Stomach smooth muscle (tissue), 2 donors: ENCODE measurements around the gene BCL2L15.
A peak's percentile ranks its signal among the peaks of the same experiment; 100 is the strongest.

Experiments used
- H3K27ac ChIP-seq: one replicate; pipeline ENCODE4 v1.7.0; 2013; ENCODE audit warnings: mild to moderate bottlenecking, low read length, inconsistent platforms
- H3K27me3 ChIP-seq, 2 donors: one replicate each; pipeline ENCODE4 v1.7.0; 2013; ENCODE audit warnings: low read length in 2 of 2; ENCODE audit not compliant: insufficient read depth in 2 of 2, control insufficient read depth in 1 of 2
- H3K36me3 ChIP-seq, 2 donors: one replicate each; pipeline ENCODE4 v1.7.0; 2013; ENCODE audit warnings: low read length in 2 of 2; ENCODE audit not compliant: control insufficient read depth in 2 of 2, insufficient read depth in 2 of 2
- H3K4me1 ChIP-seq: one replicate; pipeline ENCODE4 v1.7.0; 2013; ENCODE audit warnings: low read length; ENCODE audit not compliant: control insufficient read depth, insufficient read depth
- H3K4me3 ChIP-seq, 2 donors: one replicate each; pipeline ENCODE4 v1.7.0; 2013; ENCODE audit warnings: low read length in 2 of 2
- H3K9ac ChIP-seq, 2 donors: one replicate each; pipeline ENCODE4 v1.7.0; 2013; ENCODE audit warnings: low read length in 2 of 2, mild to moderate bottlenecking in 1 of 2
- H3K9me3 ChIP-seq, 2 donors: one replicate each; pipeline ENCODE4 v1.7.0; 2013; ENCODE audit warnings: low read length in 2 of 2; ENCODE audit not compliant: control insufficient read depth in 2 of 2
- donor health status: healthy.
- donor health status: Pancreatic carcinoma.

BCL2L15 gene

GRCh38 chr1:113904674-113905434 lies 17.5 kb upstream of the BCL2L15 start, which contains the start of the genes AP4B1 and DCLRE1B:
TSS of gene AP4B1 (minus strand) at chr1:113904799. CDS start at chr1:113904717, 82 bp downstream.
TSS of gene DCLRE1B (plus strand) at chr1:113905326. CDS start at chr1:113905587, 261 bp downstream.
- H3K36me3 ChIP-seq: peaks cover 5 to 19% of the 10 kb centered on the region in 2 donors
- no peaks in the 10 kb centered on the region for H3K9me3 ChIP-seq
- H3K4me1 ChIP-seq: peaks cover 9% of the 10 kb centered on the region
- peak within 1 kb of the TSS; percentile 99 for H3K4me3 ChIP-seq
- peak within 1 kb of the TSS; percentile 91 for H3K27ac ChIP-seq
- peak within 1 kb of the TSS; percentile 78 to 97 for H3K9ac ChIP-seq
- no peaks in the 10 kb centered on the region for H3K27me3 ChIP-seq

GRCh38 chr1:113904293-113904673 lies 16.9 kb upstream of the BCL2L15 start:
- Histone ChIP-seq H3K4me1 (peaks cover 9% of the 10 kb centered on the region), H3K9ac (peak overlapping the region; percentile 78 to 97), H3K9me3 (no peaks in the 10 kb centered on the region)

GRCh38 chr1:113903501-113904292 lies 16.3 kb upstream of the BCL2L15 start:
- peak overlapping the region; percentile 99 for H3K4me3 ChIP-seq
- H3K9ac ChIP-seq: peak overlapping the region; percentile 78 to 97
- H3K36me3 ChIP-seq: peaks cover 8 to 21% of the 10 kb centered on the region in 2 donors
- no peaks in the 10 kb centered on the region for H3K9me3 ChIP-seq
- peaks cover 9% of the 10 kb centered on the region for H3K4me1 ChIP-seq
- no peaks in the 10 kb centered on the region for H3K27me3 ChIP-seq
- peak overlapping the region; percentile 91 for H3K27ac ChIP-seq

More at GRCh38 chr1:113904293-113904673, 16.9 kb upstream of the BCL2L15 start:
- peak overlapping the region; percentile 91 for H3K27ac ChIP-seq
- H3K4me3 ChIP-seq: peak overlapping the region; percentile 99
- no peaks in the 10 kb centered on the region for H3K27me3 ChIP-seq
- H3K36me3 ChIP-seq: peaks cover 10 to 22% of the 10 kb centered on the region in 2 donors

- no peaks in the 10 kb centered on the region for H3K9me3 ChIP-seq
- H3K9ac ChIP-seq: no peak overlapping the region
- no peaks in the 10 kb centered on the region for H3K27me3 ChIP-seq
- H3K4me3 ChIP-seq: no peak overlapping the region
- H3K36me3 ChIP-seq: peaks cover 12 to 22% of the 10 kb centered on the region in 2 donors
- H3K4me1 ChIP-seq: peaks cover 9% of the 10 kb centered on the region
- no peak overlapping the region for H3K27ac ChIP-seq
Observed at GRCh38 chr1:113901191-113901590, 13.8 kb upstream of the BCL2L15 start.

- Histone ChIP-seq H3K27ac (no peak overlapping the region), H3K36me3 (peaks cover 12 to 29% of the 10 kb centered on the region in 2 donors), H3K27me3 (no peaks in the 10 kb centered on the region)
Observed at GRCh38 chr1:113899111-113899510, 11.7 kb upstream of the BCL2L15 start.

GRCh38 chr1:113898241-113898814 lies 10.9 kb upstream of the BCL2L15 start:
- no peaks in the 10 kb centered on the region for H3K4me1 ChIP-seq
- H3K27ac ChIP-seq: no peak overlapping the region
- no peaks in the 10 kb centered on the region for H3K27me3 ChIP-seq
- no peak overlapping the region for H3K4me3 ChIP-seq
- peaks cover 12 to 31% of the 10 kb centered on the region in 2 donors for H3K36me3 ChIP-seq
- H3K9ac ChIP-seq: no peak overlapping the region
- no peaks in the 10 kb centered on the region for H3K9me3 ChIP-seq

More at GRCh38 chr1:113899111-113899510, 11.7 kb upstream of the BCL2L15 start:
- Histone ChIP-seq H3K9me3 (no peaks in the 10 kb centered on the region), H3K4me3 (no peak overlapping the region), H3K9ac (no peak overlapping the region), H3K4me1 (peaks cover 2% of the 10 kb centered on the region)

- peaks cover 12 to 28% of the 10 kb centered on the region in 2 donors for H3K36me3 ChIP-seq
- H3K9me3 ChIP-seq: no peaks in the 10 kb centered on the region
- no peak overlapping the region for H3K9ac ChIP-seq
- no peak overlapping the region for H3K4me3 ChIP-seq
- no peaks in the 10 kb centered on the region for H3K27me3 ChIP-seq
- H3K27ac ChIP-seq: no peak overlapping the region
- no peaks in the 10 kb centered on the region for H3K4me1 ChIP-seq
Observed at GRCh38 chr1:113895961-113896360, 8.6 kb upstream of the BCL2L15 start.

GRCh38 chr1:113895098-113895497 lies 7.7 kb upstream of the BCL2L15 start:
- no peak overlapping the region for H3K4me3 ChIP-seq
- H3K4me1 ChIP-seq: no peaks in the 10 kb centered on the region
- H3K36me3 ChIP-seq: peaks cover 12 to 26% of the 10 kb centered on the region in 2 donors
- H3K9me3 ChIP-seq: no peaks in the 10 kb centered on the region
- no peak overlapping the region for H3K9ac ChIP-seq
- no peak overlapping the region for H3K27ac ChIP-seq
- no peaks in the 10 kb centered on the region for H3K27me3 ChIP-seq

GRCh38 chr1:113893267-113893666 lies 5.9 kb upstream of the BCL2L15 start:
- no peaks in the 10 kb centered on the region for H3K27me3 ChIP-seq
- no peak overlapping the region for H3K4me3 ChIP-seq
- H3K4me1 ChIP-seq: no peaks in the 10 kb centered on the region
- H3K9me3 ChIP-seq: no peaks in the 10 kb centered on the region
- no peak overlapping the region for H3K27ac ChIP-seq
- no peak overlapping the region for H3K9ac ChIP-seq
- peaks cover 1 to 20% of the 10 kb centered on the region in 2 donors for H3K36me3 ChIP-seq

GRCh38 chr1:113891631-113892220 lies 4.3 kb upstream of the BCL2L15 start:
- H3K36me3 ChIP-seq: peaks cover 0 to 12% of the 10 kb centered on the region in 2 donors
- H3K9me3 ChIP-seq: no peaks in the 10 kb centered on the region
- H3K4me3 ChIP-seq: no peak overlapping the region
- no peak overlapping the region for H3K27ac ChIP-seq
- H3K9ac ChIP-seq: no peak overlapping the region
- H3K27me3 ChIP-seq: no peaks in the 10 kb centered on the region
- H3K4me1 ChIP-seq: no peaks in the 10 kb centered on the region
